ENCODE data around the gene UFSP1. TPM values are rescaled to one million over a fixed set of nuclear protein-coding genes. Genes with fewer than 3 reads are reported as not detected.

UFSP1 gene
- total RNA-seq, 1 experiment from 2014 or later: 5.6 TPM

DNA sequence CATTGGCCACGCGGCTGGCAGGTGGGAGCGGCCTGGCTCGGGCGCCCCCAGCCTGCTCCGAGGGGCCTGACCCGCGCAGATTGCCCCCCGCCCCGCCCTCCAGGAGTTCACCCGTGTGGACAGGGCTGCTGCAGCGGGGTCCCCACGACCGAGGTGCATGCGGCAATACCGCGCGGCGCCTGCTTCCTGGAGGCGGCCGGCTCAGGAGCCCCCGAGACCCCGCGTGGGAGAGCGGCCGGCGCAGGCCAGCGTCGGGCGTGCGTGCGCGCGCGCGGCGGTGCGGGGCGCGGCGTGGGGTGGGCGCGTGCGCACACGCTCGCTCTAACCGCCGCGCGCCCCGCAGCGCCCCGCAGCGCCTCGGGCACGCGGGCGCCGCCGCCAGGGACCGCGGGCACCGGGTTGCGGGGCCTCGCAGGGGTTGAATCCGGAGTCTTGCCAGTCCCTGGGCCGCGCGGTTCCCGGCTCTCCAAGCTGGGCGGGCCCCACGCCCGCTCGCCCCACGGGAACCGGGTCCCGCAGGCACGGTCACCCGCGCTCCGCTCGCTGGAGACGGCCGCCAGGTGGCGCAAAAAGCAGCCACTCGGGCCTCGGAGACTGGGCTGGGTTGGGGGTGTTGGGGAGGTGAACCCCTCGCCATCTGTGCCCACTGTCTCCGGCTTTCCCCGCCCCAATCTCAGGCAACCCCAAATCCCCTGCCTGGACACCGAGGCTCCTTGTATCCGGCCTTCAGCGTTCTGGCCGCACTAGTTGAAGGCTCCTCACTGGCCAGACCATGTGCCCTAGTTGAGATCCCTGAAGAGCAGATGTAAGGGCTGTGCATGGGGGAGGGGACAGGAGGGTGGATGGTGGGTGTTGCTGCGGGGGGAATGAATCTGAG, 7.5 kb upstream of the UFSP1 start:
- RAD21 ChIA-PET (ENCODE audit: low non-redundant PET in 1 of 2, low total read pairs in 2 of 2, uncharacterized antibody in 2 of 2, unreplicated experiment in 2 of 2): no interaction called here
- ATAC-seq: peak; percentile 61
- CTCF ChIA-PET: interaction anchor here (2.7 kb wide), 1 partner anchor 385 kb away, joined by 8 read pairs; no protein-coding TSS in a partner anchor
- Histone ChIP-seq H3K9ac (ENCODE audit: low read length) (no peak overlapping the region; the same call in 1 of the 2 replicates), H3K4me1 (ENCODE audit: control insufficient read depth in 1 of 2, insufficient read depth in 2 of 2, low read length in 2 of 2) (peaks cover 6 to 31% of the 10 kb centered on the region in 2 experiments), H3K9me2 (ENCODE audit: insufficient read depth) (no peaks in the 10 kb centered on the region), H3K27ac (ENCODE audit: low read depth, low read length) (no peak overlapping the region), H3K36me3 (ENCODE audit: control insufficient read depth in 1 of 2, insufficient read depth in 2 of 2, low read length in 2 of 2) (no peaks in the 10 kb centered on the region), H2AFZ (ENCODE audit: low read depth, low read length, poor library complexity, severe bottlenecking) (peak overlapping the region; percentile 85), H4K20me1 (ENCODE audit: insufficient read depth) (no peaks in the 10 kb centered on the region), H3K9me3 (ENCODE audit: control insufficient read depth in 1 of 2, insufficient read depth in 1 of 2, low read depth in 1 of 2, low read length in 2 of 2) (no peaks in the 10 kb centered on the region), H3K4me2 (ENCODE audit: low read length) (peak overlapping the region; percentile 91), H3K4me3 (replicated peaks in 1 of 2; ENCODE audit: low read depth in 1 of 2, low read length in 2 of 2) (peak overlapping the region in 1 of 2 experiments; percentile 56; a peak in 1 of 4 replicates), H3K79me2 (ENCODE audit: insufficient read depth, low read length) (no peaks in the 10 kb centered on the region), H3K27me3 (ENCODE audit: insufficient read depth, low read length) (no peaks in the 10 kb centered on the region; the same call in 1 of the 2 replicates)
- TF ChIP-seq, protein P1, sequence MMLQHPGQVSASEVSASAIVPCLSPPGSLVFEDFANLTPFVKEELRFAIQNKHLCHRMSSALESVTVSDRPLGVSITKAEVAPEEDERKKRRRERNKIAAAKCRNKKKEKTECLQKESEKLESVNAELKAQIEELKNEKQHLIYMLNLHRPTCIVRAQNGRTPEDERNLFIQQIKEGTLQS (IDR thresholded peaks at IDR 0.05): no peak
- TF ChIP-seq, protein P2, sequence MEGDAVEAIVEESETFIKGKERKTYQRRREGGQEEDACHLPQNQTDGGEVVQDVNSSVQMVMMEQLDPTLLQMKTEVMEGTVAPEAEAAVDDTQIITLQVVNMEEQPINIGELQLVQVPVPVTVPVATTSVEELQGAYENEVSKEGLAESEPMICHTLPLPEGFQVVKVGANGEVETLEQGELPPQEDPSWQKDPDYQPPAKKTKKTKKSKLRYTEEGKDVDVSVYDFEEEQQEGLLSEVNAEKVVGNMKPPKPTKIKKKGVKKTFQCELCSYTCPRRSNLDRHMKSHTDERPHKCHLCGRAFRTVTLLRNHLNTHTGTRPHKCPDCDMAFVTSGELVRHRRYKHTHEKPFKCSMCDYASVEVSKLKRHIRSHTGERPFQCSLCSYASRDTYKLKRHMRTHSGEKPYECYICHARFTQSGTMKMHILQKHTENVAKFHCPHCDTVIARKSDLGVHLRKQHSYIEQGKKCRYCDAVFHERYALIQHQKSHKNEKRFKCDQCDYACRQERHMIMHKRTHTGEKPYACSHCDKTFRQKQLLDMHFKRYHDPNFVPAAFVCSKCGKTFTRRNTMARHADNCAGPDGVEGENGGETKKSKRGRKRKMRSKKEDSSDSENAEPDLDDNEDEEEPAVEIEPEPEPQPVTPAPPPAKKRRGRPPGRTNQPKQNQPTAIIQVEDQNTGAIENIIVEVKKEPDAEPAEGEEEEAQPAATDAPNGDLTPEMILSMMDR (IDR thresholded peaks at IDR 0.05 in 2 of 3, conservative IDR thresholded peaks at IDR 0.05 in 1 of 3; ENCODE audit: borderline replicate concordance in 1 of 3, insufficient read depth in 1 of 3, low read depth in 2 of 3, low read length in 2 of 3): peak in 2 of 3 experiments; percentile 74 to 82; a peak in 4 of 6 replicates
- POLR2A ChIA-PET: no interaction called here
- no TSS peak for BruUV-seq (replicated peaks)
- DNase-seq (ENCODE audit: low read depth, low spot score): no peak
- intact Hi-C loops (cut with micrococcal nuclease): loop anchor here (1.0 to 5.0 kb wide), 4 partner anchors 162 to 386 kb away; no protein-coding TSS in a partner anchor
